GM19438 (cell line): Measurements from ENCODE around the gene TRMT44.

ENCODE experiments used
- ATAC-seq: cut with Tn5 transposase; IDR thresholded peaks from one replicate; pipeline ENCODE4 v1.9.1; 2021; ENCODE audit warnings: low read depth; ENCODE audit not compliant: unreplicated experiment

The TRMT44 gene

GRCh38 chr4:8428288-8429097, 12.1 kb upstream of the TRMT44 start:
- peak; percentile 91 for ATAC-seq

GRCh38 chr4:8431553-8431952, 9.0 kb upstream of the TRMT44 start:
- ATAC-seq = no peak

GRCh38 chr4:8433136-8433535, 7.4 kb upstream of the TRMT44 start:
- ATAC-seq = no peak

- no peak for ATAC-seq
Measured at GRCh38 chr4:8434251-8435073, 6.1 kb upstream of the TRMT44 start.

- peak; percentile 65 for ATAC-seq
Measured at GRCh38 chr4:8435656-8436121, 4.9 kb upstream of the TRMT44 start.

GRCh38 chr4:8437281-8437680, 3.3 kb upstream of the TRMT44 start:
- no peak for ATAC-seq

- no peak for ATAC-seq
Measured at GRCh38 chr4:8438743-8439142, 1.8 kb upstream of the TRMT44 start.

- ATAC-seq = no peak
Measured at GRCh38 chr4:8439168-8439567, 1.4 kb upstream of the TRMT44 start.

GRCh38 chr4:8439914-8440491, 574 bp upstream of the TRMT44 start:
- peak; percentile 2 for ATAC-seq

- no peak for ATAC-seq
Measured at GRCh38 chr4:8441499-8442091, 1.0 kb downstream of the TRMT44 start.

- no peak for ATAC-seq
Measured at GRCh38 chr4:8442596-8443358, 2.2 kb downstream of the TRMT44 start.

- ATAC-seq = no peak
Measured at GRCh38 chr4:8443801-8444200, 3.2 kb downstream of the TRMT44 start.

- ATAC-seq = no peak
Measured at GRCh38 chr4:8446122-8446521, 5.5 kb downstream of the TRMT44 start.

GRCh38 chr4:8451440-8452182, 11.0 kb downstream of the TRMT44 start:
- no peak for ATAC-seq

GRCh38 chr4:8453957-8454356, 13.4 kb downstream of the TRMT44 start:
- ATAC-seq = no peak

GRCh38 chr4:8457646-8458252, 17.2 kb downstream of the TRMT44 start:
- no peak for ATAC-seq

- no peak for ATAC-seq
Measured at GRCh38 chr4:8459867-8460445, 19.4 kb downstream of the TRMT44 start.

GRCh38 chr4:8461086-8461485, 20.5 kb downstream of the TRMT44 start:
- ATAC-seq = no peak

- ATAC-seq = no peak
Measured at GRCh38 chr4:8461616-8462015, 21.0 kb downstream of the TRMT44 start.
